ENCODE data around the gene ZBTB18.

DNA sequence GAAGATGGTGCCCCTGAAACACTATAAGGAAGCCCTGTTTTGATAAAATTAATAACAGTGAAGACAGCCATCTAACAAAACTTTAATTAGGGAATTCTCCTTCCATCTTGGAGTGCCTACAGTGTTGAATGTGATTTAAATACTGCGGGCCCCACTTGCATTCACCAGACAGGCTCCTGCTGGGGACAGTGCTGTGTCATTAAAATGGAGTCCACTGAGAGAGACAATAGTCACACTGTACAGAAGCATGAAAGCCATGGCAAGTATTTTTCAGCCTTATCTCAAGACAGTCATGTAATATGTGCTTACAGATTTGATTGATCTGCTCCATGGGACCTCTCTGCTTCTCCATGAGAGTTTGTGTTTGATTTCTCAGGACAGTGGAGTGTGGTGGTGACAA is 29.7 kb upstream of the ZBTB18 start:
- TF ChIP-seq FOXM1 (IDR thresholded peaks at IDR 0.05; ENCODE audit: low read depth) (no peak), POLR2AphosphoS5 (IDR thresholded peaks at IDR 0.05; ENCODE audit: low read depth, low read length) (no peak)

Measured in SK-N-SH (cell line).